LHCN-M2 (cell line): Measurements from ENCODE around the gene KCNIP4. TPM values are rescaled to one million over a fixed set of nuclear protein-coding genes. Genes with fewer than 3 reads are reported as not detected.

Experiments used
- DNase-seq: peaks from one replicate; pipeline ENCODE4 v3.0.0-alpha.2; 2012; ENCODE audit warnings: low read depth
- total RNA-seq: library from RNA; depleted of rRNA; stranded (reverse); fragments of >200 nt; gene quantifications from 2 replicates; pipeline ENCODE4 v1.2.3, GENCODE V29; 2014

KCNIP4 gene
- total RNA-seq, 1 experiment from 2014 or later = not detected

DNA sequence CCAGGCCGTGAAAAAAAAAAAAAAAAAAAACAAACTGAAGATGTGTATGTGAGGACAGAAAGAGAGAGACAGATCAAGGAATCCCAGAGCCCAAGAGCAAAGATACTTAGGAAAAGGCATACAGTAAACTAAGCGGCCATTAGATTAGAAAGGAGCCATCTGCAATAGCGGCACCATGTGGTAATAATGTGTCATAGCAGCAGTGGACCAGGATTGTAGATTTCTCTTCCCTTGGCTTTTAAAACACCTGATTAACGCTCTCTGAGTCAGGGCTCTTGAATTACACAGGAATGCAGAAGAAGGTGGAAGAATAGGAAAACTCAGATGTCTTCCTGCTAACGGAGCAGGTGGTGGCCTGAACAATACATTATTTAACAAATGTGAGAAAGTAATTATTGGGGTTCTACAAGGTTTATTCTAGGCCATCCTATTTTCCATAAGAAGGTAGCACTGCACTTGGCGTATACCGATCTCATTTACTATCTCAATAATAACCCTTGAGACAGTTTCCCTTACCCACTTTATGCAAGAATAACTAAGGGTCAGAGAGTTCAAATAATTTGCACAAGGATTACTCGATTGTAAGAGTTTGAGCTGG lies 182.7 kb downstream of the KCNIP4 start:
- DNase-seq = peak; percentile 49

DNA sequence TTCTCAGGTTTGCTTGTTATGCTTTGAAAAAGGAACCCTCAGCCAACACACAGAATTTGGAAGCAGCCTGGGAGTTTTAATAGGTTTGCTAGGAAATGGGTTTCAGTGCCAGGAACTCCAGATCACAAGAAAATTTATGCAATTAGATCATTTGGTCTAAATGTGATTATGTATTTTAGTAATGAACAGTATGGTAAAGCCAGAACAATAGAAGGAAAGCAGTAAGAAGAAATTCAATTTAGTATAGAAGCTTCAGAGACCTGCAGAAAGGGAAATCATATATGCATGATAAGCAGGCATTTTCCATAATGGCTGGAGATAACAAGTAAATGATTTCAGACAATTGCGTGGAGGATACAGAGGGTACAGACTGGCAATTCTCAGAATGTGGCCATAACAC lies 184.7 kb downstream of the KCNIP4 start:
- no peak for DNase-seq

DNA sequence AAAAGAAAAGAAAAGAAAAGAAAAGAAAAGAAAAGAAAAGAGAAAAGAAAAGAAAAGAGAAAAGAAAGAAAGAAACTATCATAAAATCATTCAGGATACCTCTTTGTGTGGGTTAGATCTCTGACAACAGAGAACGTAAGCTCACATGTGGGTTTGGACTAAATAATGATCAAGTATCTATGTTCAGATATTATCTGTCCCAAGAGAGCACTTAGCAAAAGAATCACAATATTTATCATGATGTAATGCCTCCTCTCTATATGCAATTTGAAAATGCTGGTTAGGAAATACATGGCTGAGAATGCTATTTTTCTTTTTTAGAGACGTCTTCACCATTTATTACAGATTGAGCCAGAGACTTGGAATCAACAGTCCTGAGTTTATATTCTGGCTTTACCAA lies 191.3 kb downstream of the KCNIP4 start:
- DNase-seq = no peak

DNA sequence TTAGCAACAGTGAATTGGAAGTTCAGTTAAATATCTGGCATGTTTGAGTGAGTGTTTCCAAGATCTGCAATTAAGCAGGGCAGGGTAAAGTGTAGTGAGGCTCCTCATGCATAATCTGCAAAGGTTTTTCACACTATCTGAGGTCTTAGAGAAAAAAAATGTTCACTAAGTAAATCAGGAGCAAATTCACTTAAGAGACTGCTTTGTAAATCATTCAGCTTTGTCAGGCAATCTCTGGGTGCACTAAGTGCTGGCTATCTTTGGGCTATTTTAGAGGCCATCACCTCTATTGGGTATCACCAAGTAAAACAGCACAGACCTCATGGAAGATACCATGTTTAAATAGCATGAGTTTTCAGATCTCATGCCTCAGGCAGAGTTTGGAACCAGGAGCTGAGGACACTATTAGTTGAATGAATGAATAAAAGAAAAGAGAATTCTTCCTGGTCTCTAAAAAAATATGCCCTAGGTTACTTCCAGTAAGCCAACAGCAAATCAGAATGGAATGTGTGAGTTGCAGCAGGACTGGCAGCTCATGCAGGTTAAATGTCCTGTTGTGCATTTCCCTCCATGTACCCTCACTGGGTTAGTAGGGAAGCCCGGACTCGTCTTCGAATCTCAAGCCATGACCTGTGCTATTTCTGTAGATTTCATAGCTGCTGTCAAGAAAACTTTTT lies 195.3 kb downstream of the KCNIP4 start:
- DNase-seq = no peak

DNA sequence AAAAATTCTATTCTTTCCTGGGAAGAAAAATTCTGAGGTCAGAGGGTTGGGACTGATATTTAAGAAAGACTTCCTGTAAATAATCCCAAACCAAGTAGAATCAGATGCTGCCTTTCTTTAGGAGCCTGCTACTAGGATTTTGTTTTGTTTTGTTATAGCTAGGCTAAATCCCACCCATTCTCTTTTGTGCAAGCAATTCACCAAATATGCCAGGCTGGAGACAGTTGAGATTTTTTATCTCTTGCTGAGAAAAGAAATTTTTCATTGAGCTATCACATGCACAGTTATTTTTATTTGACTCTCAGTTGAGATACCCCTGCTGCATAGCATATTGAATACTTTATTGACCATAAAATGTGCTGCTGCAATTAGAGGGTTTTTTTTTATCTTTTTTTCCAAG lies 196.0 kb downstream of the KCNIP4 start:
- DNase-seq = no peak

DNA sequence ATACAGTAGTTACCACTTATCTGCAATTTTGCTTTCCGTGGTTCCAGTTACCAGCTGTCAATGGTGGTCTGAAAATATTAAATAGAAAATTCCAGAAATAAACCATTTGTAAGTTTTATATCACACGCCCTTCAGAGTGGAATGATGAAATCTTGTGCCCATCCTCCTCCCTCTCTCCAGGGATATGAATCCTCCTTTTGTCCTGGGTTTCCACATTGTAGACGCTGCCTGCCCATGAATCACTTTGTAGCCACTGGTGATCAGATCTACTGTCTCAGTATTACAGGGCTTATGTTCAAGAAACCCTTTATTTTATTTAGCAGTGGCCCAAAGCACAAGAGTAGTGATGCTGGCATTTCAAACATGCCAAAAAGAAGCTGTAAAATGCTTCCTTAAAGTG lies 198.6 kb downstream of the KCNIP4 start:
- peak; percentile 9 for DNase-seq

DNA sequence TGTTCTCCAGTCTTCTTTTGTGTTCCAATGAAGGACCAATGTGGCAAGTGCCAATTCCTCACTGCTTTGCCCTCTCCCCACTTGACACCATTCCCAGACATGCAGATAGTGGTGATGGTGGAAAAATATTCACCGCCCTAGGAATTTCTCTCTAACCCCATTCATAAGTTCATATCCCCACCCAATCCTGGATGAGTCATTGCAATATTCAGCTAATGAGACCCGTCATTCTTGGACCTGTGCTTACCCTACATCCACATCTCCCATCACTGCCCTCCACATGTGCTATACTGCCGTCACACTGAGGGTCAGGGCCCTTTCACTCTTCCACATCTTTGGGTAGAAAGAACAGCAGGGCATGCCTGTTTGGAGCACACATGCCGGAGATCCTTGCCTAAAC lies 199.2 kb downstream of the KCNIP4 start:
- DNase-seq = no peak

DNA sequence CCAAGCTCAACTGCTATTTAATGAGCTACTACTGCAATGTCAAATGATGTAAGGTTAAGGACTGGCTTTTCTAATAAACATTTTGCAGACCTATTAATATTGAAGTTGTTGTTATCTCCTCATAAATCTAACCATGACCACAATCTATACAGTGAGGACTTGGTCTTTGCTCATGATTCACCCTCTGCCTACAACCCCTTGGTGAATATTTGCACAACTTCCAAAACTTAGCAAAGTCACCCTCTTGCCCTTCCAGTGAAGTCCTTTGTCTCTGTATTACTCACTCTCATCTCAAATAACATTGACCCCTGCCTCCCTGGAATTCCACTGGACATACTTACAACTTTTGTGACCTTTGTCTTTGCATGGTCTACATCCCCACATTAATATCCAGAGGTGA lies 204.5 kb downstream of the KCNIP4 start:
- no peak for DNase-seq

DNA sequence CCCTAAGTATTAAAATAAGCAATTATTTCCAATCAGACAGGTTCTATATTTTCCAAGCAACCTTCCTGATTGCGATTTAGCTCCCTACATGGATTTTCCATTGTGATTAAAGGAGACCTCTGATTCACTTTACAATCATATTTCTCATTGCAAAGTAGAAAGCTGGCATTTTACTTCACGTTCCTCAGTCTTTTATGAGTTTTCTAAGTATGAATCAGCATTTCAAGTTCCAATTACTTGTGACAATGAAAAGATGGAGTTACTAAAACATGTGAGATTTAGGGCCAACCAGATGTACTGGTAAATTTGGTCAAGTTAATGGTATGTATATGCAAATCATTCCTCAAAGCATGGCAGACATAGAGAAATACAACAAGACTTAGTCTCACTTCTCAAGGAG lies 206.2 kb downstream of the KCNIP4 start:
- no peak for DNase-seq

DNA sequence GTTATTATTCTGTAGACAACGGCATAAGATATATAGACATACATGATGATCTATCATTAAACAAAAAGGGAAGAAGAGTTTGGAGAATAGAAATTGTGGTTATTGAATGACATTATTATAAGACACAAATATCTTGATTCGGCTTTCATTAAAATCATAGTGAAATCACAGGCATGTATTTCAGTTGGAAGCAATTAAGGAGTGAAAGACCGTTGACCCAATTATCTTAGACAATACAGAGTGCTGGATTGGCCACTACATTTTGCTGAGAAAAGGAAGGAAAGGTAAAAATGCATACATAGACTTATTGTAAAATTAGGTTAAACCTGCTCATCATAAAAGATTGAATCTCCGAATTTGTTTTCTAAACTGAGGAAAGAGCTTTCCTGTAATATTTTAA lies 209.8 kb downstream of the KCNIP4 start:
- DNase-seq = no peak

DNA sequence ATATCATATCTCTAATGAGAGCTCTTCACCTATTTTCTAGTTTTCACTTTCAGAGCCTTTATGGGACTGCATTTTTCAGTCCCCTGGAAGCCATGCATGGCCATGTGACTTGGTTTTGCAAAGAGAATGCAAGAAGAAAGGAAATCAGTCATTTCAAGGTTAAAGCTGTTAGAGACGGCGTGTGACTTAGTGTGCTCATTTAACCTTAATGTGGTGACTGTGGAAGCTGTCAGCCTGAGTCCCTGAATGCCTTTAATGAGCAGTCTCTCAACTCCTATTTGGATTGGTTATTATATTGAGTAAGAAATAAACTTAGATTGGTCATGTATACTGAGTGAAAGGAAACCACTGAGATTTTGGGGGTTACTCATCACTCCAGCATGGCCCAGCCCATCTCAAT lies 212.7 kb downstream of the KCNIP4 start:
- DNase-seq = no peak

DNA sequence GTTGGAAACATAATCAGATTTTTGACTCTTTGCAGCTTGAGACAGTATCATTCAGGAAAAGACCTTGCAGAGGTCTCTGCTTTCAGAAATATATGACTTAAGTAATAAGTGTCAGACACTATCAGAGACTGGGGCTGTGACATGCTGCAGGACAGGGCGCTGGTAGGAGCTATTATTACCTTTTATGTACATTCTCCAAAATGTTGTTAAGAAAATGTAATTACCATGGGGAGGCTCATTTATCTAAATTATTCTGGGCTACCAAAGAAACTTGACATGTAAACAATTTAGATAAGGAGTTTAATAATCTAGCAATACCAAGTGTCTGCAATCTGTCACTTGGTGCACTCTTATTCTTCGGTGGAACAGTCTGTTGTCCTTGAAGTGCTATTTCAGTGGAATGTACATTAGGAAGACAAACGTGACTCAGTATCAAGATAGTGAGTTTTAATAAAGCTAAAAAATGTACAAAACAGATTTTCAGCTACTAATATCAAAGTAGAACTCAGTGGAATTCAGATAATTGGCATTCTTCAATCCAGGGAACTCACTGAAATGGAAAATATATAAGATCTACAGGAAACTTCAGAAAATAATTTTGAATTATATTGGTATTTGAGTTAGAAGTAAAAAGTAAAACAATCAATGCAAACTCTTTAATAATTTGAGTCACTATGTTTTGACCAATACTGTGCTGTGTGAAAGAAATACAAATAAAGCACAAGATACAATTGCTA lies 214.5 kb downstream of the KCNIP4 start:
- no peak for DNase-seq

DNA sequence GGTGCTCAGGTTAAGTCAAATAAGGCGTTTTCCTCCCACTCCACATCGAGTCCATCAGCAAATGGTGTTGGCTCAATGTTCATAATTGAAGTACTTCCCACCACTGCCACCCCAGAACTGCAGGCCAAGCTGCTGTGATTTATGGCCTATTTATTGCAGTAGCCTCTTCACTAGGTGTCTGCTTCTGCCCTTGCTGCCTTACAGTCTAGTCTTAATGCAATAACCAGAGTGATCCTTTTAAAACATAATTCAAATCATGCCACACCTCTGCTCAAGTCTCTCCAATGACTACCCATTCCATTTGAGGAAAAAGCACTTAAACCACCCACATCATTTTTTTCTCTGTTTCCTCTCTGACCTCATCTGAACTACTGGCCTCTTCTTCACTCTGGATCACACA lies 220.3 kb downstream of the KCNIP4 start:
- DNase-seq = no peak

DNA sequence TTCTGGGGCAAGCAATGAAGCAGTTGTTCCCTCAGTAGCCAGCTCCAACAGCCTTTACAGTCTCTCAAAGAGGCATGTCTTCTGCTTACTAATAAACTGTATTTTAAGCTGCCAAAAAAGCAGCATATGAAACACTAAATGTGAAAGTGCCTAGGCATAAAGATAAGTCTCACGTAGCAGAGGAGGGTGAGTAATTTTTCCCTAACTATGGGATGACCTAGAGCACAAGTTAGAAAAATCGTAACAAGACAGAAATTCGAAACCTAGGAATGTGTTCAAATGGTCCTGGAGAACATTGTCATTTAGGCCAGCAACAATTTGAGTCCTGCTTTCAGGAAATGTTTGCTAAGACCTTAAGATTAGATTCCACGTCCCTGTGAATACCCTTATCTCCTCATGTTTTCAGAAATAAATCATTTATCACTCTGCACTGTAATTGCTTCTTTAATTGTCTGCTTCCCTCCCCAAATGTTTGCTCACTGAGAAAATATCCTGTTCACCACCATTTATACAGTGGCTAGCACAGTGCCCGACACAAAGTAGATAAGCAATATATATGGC lies 222.2 kb downstream of the KCNIP4 start:
- peak; percentile 20 for DNase-seq

DNA sequence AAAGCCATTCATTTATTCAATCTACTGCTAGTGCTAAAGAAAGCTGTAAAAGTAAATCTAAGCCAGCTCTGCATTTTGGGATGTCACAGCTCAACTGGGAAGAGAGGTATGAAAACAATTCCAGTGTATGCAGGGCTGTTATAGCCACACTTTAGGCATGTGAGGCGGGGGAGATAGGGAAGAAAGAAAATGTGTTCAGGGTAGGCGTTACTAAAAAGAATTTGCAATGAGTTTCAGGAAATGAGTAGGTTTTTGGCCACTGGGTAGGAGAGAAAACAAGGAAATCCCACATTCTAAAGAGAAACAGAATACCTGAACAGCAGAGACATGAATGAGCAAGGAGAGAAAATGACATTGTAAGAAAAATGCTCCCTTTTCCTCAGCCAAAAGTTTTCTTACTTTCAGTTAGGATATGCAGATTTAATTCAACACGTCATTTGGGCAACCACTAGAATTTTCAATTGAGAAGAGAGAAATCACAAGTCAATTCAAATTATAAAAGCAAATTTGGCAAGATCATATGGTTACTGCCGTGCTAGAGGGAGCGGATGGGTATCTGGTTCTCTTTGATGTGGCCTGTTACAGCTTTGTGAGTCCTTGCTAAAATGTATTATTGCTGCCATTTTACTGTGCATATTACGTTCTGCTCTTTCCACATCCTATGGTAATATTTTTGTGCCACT lies 226.3 kb downstream of the KCNIP4 start:
- no peak for DNase-seq

DNA sequence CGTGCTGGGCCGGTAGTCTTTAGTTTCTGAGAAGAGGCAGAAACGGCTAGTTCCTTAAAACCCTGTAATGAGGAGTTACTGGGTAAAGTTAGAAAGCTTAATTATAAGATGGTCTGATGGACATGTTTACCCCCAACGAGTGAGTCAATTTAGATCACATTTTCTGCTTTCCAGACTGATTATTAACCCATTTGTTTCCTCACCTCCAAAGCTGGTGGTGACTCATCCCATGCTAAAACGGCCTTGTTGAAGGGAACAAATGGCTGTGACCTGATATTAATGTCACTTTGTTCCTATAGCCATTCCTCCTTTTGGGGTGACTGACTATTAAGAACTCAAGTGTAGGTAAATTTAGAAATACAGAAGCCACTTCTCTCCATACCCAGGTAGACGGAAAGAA lies 232.0 kb downstream of the KCNIP4 start:
- no peak for DNase-seq

DNA sequence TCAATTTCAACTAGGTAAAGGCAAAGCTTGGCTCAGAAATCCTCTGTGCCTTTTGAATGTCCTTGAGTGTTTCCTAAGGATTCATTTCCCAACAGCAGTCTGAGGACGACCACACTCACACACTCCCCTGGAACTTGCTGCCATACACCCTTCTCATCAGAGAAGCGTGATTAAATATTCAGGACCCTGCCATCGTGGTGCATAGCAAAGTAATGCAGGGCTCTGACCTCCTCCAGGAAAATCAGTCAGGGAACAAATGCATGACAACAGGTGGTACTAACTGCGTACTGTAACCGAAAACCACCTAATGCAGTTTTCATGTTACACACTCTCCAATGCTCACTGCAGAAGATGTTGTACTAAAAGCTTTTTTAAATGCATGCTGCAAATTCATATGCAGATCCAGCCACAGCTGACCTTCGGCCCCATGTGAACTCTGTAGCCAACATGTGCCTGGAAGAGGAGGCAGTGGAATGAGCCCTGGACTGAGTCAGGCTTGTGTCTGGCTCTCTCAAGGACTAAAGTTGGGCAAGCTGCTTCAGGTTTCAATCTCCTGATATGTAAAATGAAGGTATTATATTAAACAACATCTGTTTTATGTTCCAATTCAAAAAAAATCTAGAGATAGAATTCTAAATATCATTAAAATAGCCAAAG lies 238.3 kb downstream of the KCNIP4 start:
- peak; percentile 2 for DNase-seq

DNA sequence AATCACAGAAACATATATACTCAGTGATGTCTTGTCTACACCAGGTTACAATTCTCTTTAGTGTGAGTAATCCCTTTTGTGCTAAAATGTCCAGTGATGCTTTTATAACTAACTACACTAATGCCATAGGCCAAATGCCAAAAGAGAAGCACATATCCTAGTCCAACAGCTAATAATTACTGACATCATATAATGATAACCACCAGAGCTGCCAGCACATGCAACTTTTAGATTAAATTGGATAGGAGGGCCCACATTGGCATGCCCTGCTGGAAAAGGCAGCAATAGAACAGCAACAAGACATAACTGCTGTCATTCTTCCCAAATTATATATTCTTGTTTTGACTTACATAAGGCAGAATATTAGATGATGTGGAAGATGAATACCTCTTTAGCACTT lies 238.8 kb downstream of the KCNIP4 start:
- DNase-seq = no peak

DNA sequence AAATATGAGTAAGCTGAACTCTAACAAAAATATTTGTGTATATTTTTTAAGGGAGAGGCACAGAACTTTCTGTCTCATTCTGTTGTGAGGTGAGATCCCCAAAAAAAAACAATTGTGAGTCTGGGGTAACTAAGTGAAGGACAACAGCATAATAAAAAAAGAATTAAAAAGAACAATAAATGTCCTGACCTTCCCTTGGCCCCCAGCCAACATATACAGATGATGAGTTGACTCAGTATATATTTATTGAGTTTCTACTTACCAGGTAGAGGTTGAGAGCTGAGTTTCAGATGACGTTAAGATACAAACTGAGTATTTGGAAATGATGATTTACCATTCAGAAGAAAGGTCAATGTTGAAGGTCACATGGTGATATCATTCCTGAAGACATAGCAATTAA lies 239.5 kb downstream of the KCNIP4 start:
- no peak for DNase-seq

DNA sequence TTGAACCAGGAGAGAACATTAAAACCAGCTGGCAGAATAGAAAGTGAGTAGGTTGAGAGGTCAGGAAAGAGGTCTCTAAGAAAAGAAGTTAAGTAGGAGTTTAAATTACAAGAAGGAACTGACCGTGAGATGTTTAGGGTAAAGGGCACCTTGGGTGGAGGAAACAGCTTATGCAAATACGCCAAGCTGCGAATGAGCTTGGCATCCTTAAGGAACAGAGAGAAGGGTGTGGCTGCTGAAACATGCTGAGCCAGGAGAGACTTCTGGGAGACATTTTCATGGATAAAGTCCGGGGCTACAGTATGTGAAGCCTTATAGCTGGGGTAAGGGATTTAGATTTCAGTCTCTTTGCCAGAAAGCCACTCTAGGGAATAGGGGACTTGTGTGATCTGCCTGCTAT lies 249.1 kb downstream of the KCNIP4 start:
- no peak for DNase-seq

DNA sequence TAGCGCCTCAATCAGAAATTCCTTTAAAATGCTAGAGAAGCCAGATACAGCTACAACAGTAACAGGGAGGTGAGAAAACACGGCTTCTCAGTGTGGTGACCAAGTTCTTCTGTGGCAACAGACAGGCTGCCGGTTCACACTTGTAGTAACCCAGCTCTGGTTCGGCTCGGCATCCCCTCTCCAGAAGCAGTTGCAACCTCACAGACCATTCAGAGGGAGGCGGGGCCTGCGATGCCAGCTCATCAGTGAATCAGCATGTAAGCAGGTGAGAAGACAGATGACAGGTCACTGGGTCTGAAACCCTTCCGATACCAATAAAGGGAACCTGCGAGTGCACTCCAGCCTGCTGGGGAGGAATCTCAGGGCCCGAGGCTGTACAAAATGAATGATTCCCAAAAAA lies 251.0 kb downstream of the KCNIP4 start:
- peak; percentile 31 for DNase-seq

DNA sequence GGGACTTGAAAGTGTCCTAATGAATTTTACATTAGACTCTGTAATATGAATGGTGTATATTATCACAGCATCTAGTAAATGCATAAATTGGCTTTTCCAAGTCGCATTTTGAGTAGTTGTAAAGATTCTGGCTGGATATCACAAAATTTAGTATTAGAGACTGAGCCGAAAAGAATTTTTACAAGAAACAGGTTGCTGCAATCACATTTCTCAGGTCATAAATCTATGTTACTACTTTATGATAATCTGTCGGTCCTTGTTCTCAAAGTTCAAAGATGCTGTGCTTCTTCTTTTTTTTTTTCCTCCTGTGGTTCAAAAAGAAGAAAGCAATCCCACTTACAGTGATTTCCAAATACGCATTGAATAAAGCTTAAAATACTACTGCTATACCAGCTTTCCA lies 253.4 kb downstream of the KCNIP4 start:
- DNase-seq = no peak
